HG03342 (cell line): ENCODE measurements around the gene ZBTB11.
"Not testable (repeated sequence)": the region's sequence is repeated elsewhere in the genome, so short reads cannot be mapped to it uniquely, and the experiment has no call there.

Source experiments
- ATAC-seq: cut with Tn5 transposase; IDR thresholded peaks from one replicate; pipeline ENCODE4 v1.9.1; 2021; ENCODE audit warnings: mild to moderate bottlenecking, moderate library complexity; ENCODE audit not compliant: unreplicated experiment

ZBTB11 gene

DNA sequence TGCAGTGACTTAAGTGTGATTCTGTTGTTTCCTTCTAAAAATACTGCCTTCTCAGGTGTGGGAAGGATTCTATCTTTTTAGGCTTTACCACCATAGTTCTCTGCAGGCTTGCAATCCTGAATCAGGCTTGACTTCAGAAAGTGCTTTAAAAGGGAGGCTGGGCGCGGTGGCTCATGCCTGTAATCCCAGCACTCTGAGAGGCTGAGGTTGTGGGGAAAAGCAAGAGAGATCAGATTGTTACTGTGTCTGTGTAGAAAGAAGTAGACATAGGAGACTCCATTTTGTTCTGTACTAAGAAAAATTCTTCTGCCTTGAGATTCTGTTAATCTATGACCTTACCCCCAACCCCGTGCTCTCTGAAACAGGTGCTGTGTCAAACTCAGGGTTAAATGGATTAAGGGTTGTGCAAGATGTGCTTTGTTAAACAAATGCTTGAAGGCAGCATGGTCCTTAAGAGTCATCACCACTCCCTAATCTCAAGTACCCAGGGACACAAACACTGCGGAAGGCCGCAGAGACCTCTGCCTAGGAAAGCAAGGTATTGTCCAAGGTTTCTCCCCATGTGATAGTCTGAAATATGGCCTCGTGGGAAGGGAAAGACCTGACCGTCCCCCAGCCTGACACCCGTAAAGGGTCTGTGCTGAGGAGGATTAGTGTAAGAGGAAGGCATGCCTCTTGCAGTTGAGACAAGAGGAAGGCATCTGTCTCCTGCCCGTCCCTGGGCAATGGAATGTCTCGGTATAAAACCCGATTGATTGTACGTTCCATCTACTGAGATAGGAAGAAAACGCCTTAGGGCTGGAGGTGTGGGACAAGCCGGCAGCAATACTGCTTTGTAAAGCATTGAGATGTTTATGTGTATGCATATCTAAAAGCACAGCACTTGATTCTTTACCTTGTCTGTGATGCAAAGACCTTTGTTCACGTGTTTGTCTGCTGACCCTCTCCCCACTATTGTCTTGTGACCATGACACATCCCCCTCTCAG, 15.0 kb upstream of the ZBTB11 start:
- not testable (repeated sequence) for ATAC-seq

DNA sequence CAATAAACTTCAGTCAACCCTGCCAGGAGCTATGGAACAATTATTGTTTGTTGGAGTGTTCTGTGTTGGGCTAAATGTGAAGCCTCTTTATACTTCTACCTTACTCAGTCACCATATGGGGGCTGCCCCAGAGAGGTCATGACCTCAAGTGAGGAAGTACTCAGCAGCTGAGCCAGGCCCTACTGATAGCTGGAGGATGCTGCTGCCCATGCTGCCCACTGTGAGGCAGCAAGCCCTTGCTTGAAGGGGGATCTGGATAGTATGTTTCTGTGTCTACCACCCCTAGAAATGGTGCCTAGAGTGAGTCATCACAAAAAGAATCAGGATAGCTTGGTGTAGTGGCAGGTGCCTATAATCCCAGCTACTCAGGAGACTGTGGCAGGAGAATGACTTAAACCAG, 14.0 kb upstream of the ZBTB11 start:
- ATAC-seq: peak; percentile 43

DNA sequence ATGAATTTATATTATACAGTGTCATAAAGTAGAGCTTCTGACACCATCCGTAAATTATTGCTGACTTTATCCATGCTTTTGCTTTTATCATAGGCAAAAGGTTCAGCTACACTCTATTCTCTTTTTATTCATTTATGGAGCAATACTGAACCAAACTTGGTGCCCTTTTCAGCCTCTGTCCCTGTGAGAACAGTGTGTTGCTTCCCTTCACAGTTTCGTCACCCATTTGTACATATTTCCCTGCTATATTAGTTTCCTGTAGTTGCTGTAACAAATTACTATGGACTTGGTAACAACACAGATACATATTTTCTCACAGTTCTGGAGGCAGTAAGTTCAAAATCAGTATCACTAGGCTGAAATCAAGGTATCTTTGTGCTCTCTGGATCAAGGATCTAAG, 12.4 kb upstream of the ZBTB11 start:
- ATAC-seq: no peak

DNA sequence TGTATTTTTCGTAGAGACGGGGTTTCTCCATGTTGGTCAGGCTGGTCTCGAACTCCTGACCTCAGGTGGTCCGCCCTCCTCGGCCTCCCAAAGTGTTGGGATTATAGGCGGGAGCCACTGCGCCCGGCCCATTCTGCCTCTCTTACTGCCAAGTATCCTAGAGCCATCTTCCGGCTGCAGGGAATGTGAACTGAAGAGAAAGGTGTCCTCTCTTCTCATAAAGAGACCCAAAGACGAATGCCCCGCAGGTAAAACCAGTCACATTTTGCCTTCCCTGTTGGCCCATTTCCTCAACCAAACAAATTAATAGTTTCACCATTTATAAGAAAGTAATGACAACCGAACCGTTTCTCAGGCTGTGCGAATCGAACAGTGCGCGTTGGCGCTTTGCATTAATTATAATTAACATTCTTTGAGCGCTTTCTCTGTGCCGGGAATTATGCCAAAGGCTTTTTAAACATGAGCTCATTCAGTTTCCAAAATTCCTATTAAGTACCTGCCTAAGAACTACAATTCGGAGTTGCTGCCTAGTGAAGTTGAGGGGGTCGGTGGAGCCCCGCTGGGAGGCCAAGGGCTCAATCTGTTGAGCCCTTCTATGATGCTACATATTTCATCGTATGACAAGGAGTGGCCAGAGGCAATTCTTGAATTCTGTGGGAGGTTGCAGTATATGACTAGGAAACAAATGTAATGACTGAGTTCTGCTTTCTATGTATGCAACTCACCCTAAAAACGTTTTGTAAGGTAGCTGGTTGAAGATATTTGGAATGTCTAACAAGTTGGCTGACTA, 10.4 kb upstream of the ZBTB11 start:
- no peak for ATAC-seq

DNA sequence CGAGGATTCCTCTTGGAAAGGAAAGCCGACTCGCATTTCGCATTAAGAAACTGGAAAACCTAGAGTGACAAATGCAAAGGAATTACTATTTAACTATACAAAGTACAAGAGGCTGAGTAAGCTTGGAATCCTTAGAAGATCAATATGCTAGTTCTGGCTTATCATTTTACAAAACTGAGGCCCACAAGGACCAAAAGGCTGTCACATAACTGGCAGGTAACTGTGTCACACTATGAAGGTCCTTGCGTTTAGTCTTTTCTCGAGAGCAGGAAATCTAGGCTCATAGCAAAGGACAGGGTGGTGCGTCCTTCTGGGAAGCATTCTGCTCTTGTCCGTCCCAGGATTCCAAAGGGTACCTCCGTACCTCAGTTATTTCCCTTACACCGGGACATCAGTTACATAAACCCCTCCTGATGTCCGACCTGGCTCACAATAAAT, 9.0 kb upstream of the ZBTB11 start:
- no peak for ATAC-seq

DNA sequence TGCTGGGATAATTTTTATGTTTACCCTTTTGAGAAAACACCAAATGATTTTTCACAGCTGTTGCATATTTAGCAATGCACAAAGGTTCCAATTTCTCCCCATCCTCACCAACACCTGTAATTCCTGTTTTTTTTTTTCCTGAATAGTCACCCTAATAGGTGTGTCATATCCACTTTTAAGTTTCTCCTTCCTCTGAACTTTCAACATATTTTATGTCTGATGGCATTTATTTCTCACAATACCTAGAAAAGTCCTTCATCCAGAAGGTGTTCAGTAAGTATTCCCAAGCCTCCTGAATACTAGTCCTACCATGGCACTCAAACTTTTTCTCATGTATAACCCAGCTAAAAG, 8.1 kb upstream of the ZBTB11 start:
- no peak for ATAC-seq

DNA sequence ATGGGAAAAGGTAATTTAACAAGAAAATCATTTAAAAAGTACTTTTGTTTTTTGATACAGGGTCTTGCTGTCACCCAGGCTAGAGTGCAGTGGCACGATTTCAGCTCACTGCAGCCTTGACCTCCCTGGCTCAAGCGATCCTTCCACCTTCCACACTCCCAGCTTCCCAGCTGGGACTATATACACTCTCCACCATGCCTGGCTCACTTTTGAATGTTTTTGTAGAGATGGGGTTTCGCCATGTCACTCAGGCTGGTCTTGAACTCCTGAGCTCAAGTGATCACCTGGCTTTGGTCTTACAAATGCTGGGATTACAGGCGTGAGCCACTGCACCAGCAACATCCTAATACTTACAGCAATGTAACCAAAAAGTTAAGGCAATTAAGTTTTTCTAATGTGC, 3.5 kb upstream of the ZBTB11 start:
- no peak for ATAC-seq

DNA sequence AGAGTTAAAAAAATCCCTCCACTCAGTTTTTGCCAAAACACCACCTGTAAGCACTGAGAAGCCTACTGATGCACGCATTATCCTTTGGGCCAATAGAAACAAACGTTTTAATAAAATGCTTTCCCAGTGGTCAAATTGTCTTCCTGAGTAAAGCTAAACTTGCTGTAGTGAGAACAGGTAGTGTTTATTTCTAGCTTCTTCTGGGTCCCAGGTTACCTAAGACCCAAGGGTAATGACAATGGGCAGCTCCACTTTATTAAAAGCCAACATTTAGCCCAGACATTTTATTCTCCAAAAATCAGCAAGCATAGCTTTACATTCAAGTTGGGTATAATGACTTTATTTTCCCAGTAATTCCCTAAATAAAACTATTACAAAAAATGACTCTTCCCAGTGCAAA, 1.9 kb upstream of the ZBTB11 start:
- not testable (repeated sequence) for ATAC-seq

DNA sequence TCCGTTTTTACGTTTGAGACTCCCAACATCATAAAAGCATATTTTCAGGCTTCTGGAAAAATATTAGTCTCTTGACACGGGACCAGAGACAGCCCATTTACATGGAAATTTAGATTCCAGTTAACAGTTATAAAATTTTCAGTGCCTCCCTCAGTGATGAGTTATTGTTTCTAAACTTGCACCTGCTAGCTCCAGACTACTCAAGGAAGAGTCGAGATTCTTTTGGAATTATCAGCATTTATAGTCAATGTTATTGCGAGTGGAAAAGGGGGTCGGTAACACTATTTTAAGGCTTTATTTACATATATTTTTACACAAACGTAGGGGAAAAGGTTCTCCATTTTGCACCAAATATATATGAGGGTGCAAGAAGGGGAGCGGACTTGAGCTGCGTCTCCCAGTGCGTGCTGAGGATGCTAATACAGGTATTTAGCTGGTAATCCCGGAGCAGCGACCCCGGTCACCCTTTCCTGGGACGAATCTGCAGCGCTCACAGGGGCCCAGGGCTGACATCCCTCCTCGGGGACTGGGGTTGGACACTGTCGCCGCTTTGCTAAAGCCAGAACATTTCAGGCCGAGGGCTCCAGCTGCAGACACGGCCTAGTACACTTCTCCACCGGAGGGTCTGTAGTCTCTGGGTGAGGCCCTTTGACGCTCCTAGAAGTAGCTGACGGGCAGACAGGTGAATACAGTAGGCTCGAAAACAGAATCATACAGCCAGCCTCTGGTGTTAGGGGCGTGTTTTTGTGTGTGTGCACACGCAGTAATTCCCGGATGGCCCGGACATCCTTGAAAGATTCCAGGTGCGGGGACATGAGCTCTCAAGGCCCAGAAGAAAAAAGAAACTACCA, 729 bp upstream of the ZBTB11 start:
- ATAC-seq: no peak

DNA sequence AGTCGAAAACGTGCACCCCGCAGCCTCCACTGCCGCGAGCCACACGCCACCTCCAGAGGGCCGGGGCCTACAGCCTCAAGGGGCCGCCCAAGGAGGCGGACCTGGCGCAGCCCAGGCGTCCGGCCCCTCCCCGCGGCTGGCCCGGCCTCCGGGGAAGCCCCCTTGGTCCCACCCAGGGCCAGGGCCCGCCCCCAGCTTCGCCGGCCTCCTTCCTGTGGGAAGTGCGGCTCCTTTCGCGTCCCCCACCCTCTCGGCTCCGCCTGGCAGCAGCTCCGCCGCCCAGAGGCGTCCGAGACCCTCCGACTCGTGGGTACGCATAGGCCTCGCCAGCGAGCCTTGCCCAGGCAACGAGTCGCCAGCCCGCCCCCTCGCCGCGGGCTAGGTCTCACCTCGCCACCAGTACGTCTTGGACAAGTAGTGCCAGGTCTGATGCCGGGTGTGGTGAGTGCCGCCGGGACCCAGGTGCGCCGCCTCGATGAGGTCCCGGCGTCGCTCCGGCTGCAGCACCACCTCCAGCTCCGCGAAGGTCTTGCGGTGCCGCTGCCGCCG, 642 bp downstream of the ZBTB11 start:
- peak; percentile 83 for ATAC-seq

DNA sequence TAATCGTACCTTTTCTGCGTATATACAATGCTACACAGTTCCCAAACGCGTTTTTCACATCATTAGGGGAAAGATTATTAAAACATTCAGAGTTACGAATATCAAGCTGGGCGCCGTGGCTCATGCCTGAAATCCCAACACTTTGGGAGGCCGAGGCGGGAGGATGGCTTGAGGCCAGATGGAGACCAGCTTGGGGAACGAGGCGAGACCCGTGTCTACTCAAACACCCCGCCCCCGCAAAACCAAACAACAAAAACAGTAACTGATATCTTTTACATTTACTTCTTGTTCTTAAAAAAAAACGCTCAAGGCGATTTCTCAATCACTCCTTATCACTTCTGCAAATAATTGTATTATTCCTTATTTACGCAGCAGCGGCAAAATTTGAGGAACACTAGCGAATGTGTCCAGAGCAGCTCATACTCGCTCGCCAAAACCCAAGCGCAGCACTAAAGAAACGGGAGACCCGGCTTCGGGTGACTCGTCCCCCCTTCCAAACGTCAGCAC, 1.2 kb downstream of the ZBTB11 start:
- ATAC-seq: no peak

DNA sequence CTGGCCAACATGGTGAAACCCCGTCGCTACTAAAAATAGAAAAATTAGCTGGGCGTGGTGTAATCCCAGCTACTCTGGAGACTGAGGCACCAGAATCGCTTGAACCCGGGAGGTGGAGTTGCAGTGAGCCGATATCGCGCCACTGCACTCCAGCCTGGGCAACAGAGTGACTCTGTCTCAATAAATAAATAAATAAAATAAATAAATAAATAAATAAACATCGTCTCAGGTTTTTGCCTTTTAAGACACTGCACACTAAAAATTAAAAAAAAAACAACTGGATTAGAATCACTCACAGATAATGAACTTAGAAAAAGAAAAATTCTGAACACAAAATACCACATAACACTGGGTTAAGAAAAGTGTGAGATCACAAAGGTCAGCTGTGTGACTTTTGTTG, 2.4 kb downstream of the ZBTB11 start:
- no peak for ATAC-seq

DNA sequence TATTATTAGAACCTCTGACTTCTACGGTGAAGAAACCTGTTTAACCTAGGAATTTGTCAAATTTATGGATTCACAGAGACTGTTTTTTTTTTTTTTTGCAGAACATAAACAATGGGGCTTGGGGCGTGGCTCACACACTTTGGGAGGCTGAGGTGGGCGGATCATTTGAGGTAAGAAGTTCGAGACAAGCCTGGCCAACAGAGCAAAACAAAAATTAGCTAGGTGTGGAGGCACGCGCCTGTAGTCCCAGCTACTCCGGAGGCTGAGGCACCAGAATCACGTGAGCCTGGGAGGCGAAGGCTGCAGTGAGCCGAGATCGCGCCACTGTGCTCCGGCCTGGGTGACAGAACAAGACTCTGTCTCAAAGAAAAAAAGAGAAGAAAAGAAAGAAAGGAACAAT, 3.0 kb downstream of the ZBTB11 start:
- no peak for ATAC-seq

DNA sequence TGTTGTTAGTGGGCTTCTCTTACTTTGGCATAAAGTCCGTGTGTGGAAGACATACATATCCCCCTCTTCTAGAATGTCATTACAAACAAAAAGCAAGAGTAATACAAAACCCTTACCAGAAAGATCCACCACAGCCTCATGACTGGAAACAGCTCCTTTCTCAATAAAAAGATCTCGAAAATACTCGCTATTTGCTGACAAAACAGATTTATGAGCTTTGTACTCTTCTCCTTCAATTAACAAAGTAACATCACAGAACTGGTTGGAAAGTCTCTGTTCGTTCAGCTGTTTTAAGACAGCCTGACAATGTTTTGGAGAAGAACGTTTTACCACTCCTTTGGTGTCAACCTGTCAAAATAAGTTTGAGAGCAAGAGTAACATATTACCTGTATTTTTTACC, 5.9 kb downstream of the ZBTB11 start:
- no peak for ATAC-seq

DNA sequence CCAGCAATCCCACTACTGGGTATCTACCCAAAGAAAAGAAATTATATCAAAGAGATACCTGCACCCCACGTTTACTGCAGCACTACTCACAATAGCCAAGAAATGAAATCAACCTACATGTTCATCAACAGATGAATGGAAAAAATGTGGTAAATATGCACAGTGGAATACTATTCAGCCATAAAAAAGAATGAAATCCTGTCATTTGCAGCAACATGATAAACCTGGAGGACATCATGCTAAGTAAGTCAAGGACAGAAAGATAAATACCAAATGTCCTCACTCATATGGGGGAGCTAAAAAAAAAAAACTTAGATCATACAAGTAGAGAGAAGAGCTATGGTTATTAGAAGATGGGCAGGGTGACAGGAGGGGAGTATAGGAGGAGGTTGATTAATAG, 9.1 kb downstream of the ZBTB11 start:
- no peak for ATAC-seq

DNA sequence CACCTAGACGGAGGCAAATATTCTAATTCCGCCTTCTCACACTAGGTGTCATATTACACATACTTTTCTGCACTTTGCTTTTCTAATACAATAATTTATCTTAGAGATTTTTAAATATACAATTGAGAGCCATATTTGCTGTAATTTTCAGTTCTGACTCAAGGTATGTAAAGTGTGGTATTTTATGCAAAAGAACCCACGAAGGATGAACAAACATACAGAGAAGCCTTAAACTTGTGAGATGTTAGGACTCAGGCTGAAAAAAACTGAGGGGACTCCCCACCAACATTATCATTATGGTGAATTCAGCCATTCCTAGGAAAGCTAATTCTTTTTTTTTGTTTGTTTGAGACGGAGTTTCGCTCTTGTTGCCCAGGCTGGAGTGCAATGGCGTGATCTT, 9.6 kb downstream of the ZBTB11 start:
- no peak for ATAC-seq

DNA sequence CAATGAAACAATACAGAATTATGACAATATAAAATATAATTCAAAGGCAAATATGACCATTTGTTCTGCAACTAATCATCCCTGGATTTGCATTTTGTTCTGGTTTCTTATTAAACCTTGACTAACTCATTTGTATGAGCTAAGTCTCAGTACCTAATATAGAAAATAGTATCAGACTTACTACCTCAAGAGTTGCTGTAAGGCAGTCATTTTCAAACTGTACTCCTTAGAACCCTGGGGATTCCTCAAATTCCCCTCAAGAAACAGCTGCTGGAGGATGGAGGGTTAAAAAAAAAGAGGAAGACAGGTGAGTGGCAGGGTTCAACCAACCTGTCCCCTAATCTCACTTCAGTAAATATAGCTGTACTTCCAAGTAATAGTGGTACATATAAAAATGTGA, 11.1 kb downstream of the ZBTB11 start:
- no peak for ATAC-seq

DNA sequence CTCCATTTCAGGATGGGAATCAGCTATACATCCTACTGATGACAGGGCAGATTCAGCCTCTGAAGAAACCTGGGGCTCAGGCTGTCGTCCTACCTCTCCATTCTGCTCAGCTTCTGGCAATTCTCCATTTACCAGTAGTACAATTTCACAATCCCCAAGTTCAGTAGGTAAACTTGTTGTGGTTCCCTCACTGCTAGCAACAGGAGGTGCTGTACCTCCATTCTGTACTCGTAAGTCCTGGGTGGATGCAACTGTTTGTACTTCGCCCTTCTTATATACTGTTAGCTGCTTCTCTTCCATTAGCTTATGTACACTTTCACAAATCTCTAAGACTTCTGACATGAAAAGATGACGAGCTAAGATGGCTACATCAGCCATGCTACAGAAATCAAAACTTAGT, 11.6 kb downstream of the ZBTB11 start:
- no peak for ATAC-seq

DNA sequence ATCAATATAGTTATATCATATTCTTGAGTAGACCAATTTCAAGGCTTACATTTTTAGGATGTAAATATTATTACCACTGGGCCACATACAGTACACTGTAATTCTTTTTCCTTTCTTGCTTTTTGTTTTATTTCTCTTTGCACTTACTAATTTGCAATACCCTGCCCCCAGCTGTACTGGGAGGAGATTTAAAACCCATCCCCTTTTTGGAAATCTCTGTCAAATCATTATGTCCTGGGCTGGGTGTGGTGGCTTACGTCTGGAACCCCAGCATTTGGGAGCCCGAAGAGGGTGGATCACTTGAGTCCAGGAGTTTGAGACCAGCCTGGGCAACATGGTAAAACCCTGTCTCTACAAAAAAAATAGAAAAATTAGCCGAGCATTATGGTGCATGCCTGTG, 16.2 kb downstream of the ZBTB11 start:
- ATAC-seq: no peak

DNA sequence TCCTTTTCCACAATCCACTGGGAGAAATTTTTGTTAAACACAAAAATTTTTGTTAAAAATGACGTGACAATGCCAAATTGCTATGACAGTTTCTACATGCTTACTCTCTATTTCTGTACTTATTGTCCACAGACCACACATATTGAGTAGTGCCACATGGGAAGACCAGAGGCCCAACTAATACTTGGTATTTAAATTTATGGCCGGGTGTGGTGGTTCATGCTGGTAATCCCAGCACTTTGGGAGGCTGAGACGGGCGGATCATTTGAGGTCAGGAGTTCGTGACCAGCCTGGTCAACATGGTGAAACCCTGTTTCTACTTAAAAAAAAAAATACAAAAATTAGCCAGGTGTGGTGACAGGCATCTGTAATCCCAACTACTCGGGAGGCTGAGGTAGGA, 20.3 kb downstream of the ZBTB11 start:
- no peak for ATAC-seq

DNA sequence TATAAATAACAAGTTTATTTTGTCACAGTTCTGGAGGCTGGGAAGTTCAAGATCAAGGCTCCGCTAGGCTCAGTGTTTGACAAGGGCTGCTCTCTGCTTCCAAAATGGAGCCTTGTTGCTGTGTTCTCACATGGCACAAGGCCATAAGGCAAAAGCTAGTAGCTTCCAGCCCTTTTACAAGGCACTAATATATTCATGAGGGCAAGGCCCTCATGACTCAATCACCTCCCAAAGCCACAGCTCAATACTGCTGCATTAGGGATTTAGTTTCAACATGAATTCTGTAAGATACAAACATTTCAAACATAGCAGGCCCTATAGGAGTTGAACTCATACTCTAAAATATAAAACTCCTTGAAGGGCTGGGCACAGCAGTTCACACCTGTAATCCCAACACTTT, 30.2 kb downstream of the ZBTB11 start:
- no peak for ATAC-seq
